Measurements from ENCODE around the gene TMED3. TPM values are rescaled to one million over a fixed set of nuclear protein-coding genes. Genes with fewer than 3 reads are reported as not detected.
A peak's percentile ranks its signal among the peaks of the same experiment; 100 is the strongest.

The TMED3 gene
- total and polyA plus RNA-seq, 10 donors, result 28.2 to 76.6 (median 38.6) TPM

DNA sequence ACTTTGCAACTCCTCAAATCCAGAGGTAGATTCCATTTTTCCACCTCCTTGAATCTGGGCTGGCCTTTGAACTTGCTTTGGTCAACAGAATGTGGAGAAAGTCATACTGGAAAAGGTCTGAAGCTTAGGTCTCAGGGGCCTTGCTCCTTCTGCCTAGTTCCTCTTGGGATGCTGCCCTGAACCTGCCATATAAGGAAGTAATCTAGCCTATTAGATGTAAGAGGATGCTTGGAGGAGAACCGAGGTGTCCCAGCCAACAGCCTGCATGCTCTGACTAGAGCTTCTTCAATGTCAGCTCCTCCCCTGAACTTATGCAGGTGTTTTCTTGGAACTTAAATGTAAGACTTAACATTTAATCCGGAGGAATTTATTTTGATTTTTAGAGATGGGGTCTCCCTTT is 2.0 kb upstream of the TMED3 start:
- intact Hi-C loops (cut with DNase I; ENCODE audit: low total_unique reads), result no loop called here
- Histone ChIP-seq H3K9me3 (no peaks in the 10 kb centered on the region), H3K27ac (no peak overlapping the region), H3K36me3 (peaks cover 0 to 7% (median 4%) of the 10 kb centered on the region in 6 donors), H3K4me3 (no peak overlapping the region), H3K4me1 (peaks cover 7 to 37% (median 17%) of the 10 kb centered on the region in 6 donors), H3K27me3 (replicated peaks in 1 of 7) (peaks cover 0 to 52% (median 7%) of the 10 kb centered on the region in 7 donors)
- no peak for TF ChIP-seq POLR2A (IDR thresholded peaks at IDR 0.05)
- TF ChIP-seq, protein P1, sequence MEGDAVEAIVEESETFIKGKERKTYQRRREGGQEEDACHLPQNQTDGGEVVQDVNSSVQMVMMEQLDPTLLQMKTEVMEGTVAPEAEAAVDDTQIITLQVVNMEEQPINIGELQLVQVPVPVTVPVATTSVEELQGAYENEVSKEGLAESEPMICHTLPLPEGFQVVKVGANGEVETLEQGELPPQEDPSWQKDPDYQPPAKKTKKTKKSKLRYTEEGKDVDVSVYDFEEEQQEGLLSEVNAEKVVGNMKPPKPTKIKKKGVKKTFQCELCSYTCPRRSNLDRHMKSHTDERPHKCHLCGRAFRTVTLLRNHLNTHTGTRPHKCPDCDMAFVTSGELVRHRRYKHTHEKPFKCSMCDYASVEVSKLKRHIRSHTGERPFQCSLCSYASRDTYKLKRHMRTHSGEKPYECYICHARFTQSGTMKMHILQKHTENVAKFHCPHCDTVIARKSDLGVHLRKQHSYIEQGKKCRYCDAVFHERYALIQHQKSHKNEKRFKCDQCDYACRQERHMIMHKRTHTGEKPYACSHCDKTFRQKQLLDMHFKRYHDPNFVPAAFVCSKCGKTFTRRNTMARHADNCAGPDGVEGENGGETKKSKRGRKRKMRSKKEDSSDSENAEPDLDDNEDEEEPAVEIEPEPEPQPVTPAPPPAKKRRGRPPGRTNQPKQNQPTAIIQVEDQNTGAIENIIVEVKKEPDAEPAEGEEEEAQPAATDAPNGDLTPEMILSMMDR (IDR thresholded peaks at IDR 0.05 in 8 of 11, conservative IDR thresholded peaks at IDR 0.05 in 3 of 11), result no peak
- no peak for TF ChIP-seq POLR2AphosphoS5 (IDR thresholded peaks at IDR 0.05)
- 43 to 65% (median 50%) methylated on average over 2 of the region's 2 CpGs for WGBS, 5 donors
- no peak for DNase-seq

DNA sequence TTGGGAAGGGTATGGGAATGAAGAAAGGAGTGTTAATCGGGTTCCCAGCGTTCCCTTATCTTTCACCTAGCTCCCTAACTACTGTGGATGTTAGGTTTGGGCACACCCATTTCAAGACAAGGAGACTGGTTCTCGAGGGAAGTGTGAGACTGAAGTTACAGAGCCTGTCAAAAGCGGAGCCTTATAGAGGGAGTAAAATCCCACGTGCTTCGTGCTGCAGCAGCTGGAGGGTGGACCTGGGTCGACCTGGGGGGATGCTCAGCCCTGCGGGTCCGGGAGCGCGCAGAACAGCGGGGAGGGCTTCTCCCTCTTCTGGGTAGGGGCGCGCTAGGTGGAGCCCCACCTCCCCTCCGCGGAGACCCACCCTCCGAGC is 314 bp upstream of the TMED3 start:
- H3K4me3 ChIP-seq, result peak overlapping the region; percentile 63 to 99 (median 88)
- H3K27me3 ChIP-seq (replicated peaks in 1 of 7), result peaks cover 0 to 40% (median 0%) of the 10 kb centered on the region in 7 donors
- DNase-seq, result no peak
- peak overlapping the region in 1 of 8 donors; percentile 62 for H3K27ac ChIP-seq
- WGBS, 5 donors, result 0 to 4% (median 2%) methylated on average over 9 to 16 of the region's 17 CpGs
- no peaks in the 10 kb centered on the region for H3K9me3 ChIP-seq
- intact Hi-C loops (cut with DNase I; ENCODE audit: low total_unique reads), result no loop called here
- peaks cover 0 to 24% (median 21%) of the 10 kb centered on the region in 6 donors for H3K36me3 ChIP-seq
- TF ChIP-seq POLR2A (IDR thresholded peaks at IDR 0.05), result no peak
- TF ChIP-seq, protein P1 (IDR thresholded peaks at IDR 0.05 in 8 of 11, conservative IDR thresholded peaks at IDR 0.05 in 3 of 11), result no peak
- no peak for TF ChIP-seq POLR2AphosphoS5 (IDR thresholded peaks at IDR 0.05)
- peaks cover 7 to 37% (median 17%) of the 10 kb centered on the region in 6 donors for H3K4me1 ChIP-seq

DNA sequence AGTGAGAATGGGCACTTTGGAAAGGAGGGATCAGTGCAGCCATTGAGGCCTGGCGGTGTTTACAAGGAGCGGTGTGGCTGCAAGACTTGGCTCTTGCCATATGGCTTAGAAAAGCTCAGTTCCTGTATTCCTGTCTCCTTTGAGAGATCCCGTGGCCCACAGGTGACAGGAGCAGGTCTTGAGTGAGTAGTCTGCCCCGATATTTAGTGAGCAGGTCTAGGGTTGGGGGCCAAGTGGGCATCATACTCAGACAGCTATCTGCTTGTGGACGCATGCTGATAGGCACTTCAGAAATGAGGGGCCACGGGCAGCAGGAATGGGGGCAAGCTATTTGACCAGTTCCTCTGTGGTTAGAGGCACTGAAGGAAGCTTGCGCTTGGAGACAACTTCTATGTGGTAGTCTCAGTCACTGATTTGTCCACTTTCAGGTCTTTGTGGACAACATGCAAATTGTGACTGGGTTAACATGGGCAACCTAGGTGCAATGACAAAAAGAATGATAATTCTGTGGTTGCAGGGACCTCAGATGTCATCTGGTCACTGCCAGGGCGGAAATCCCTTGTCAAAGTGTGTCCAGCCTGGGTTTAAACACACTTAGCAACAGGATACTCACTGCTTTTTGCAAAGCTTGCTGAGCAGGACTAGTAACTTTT is 1.1 kb downstream of the TMED3 start:
- TF ChIP-seq, protein P1 (IDR thresholded peaks at IDR 0.05 in 8 of 11, conservative IDR thresholded peaks at IDR 0.05 in 3 of 11), result no peak
- no peak for TF ChIP-seq POLR2A (IDR thresholded peaks at IDR 0.05)
- no peak for TF ChIP-seq POLR2AphosphoS5 (IDR thresholded peaks at IDR 0.05)
- H3K9me3 ChIP-seq, result no peaks in the 10 kb centered on the region
- peak overlapping the region in 1 of 8 donors; percentile 74 for H3K27ac ChIP-seq
- peaks cover 7 to 37% (median 17%) of the 10 kb centered on the region in 6 donors for H3K4me1 ChIP-seq
- H3K27me3 ChIP-seq (replicated peaks in 1 of 7), result peaks cover 0 to 30% (median 0%) of the 10 kb centered on the region in 7 donors
- DNase-seq, result no peak
- peaks cover 0 to 38% (median 35%) of the 10 kb centered on the region in 6 donors for H3K36me3 ChIP-seq
- WGBS, 5 donors, result 57 to 66% (median 61%) methylated on average over 8 of the region's 8 CpGs
- H3K4me3 ChIP-seq, result peak overlapping the region; percentile 63 to 99 (median 88)
- intact Hi-C loops (cut with DNase I; ENCODE audit: low total_unique reads), result no loop called here

DNA sequence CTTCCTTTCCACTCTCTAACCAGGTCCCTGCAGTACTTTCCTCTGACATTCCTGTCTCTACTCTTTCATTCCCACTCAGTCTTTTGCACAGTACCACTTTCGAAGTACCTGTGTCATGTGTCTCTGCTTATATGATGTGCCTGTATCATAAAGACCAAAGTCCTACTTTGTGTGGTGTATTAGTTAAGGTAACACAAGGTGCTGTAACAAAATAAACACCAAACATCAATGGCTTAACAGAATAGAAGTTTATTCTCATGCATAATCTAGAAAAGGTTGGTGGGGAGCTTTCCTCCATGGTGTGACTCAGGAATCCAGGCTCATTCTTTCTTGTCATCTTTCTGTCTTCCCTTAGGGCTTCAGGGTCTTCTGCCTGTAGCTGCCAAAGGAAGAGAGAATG is 3.3 kb downstream of the TMED3 start:
- Histone ChIP-seq H3K36me3 (peaks cover 3 to 60% (median 55%) of the 10 kb centered on the region in 6 donors), H3K4me3 (no peak overlapping the region), H3K9me3 (no peaks in the 10 kb centered on the region), H3K27ac (no peak overlapping the region), H3K4me1 (peaks cover 7 to 37% (median 17%) of the 10 kb centered on the region in 6 donors), H3K27me3 (replicated peaks in 1 of 7) (peaks cover 0 to 17% (median 0%) of the 10 kb centered on the region in 7 donors)
- TF ChIP-seq POLR2AphosphoS5 (IDR thresholded peaks at IDR 0.05), result no peak
- TF ChIP-seq, protein P1 (IDR thresholded peaks at IDR 0.05 in 8 of 11, conservative IDR thresholded peaks at IDR 0.05 in 3 of 11), result no peak
- no peak for TF ChIP-seq POLR2A (IDR thresholded peaks at IDR 0.05)
- DNase-seq, result no peak
- WGBS, 5 donors, result 91 to 100% (median 98%) methylated on average over 1 of the region's 1 CpG
- intact Hi-C loops (cut with DNase I; ENCODE audit: low total_unique reads), result no loop called here

All from spleen (tissue), 11 donors.